GM12878 (cell line): ENCODE measurements around the gene CLPX. TPM values are rescaled to one million over a fixed set of nuclear protein-coding genes. Genes with fewer than 3 reads are reported as not detected.

ENCODE experiments used
- ASH2L ChIP-seq: fragments of 300-600, 200-600 bp; sonication (generic); IDR thresholded peaks from 2 replicates; pipeline ENCODE4 v1.6.1; 2017; ENCODE audit warnings: low read depth, mild to moderate bottlenecking, borderline replicate concordance
- ATF7 ChIP-seq: fragments of 450-650 bp; IDR thresholded peaks from 2 replicates; pipeline ENCODE4 v1.6.1; 2016; ENCODE audit warnings: low read depth, mild to moderate bottlenecking
- BMI1 ChIP-seq: fragments of 450-650 bp; IDR thresholded peaks from 2 replicates; pipeline ENCODE4 v1.6.1; 2016; ENCODE audit warnings: mild to moderate bottlenecking, moderate library complexity, borderline replicate concordance
- E2F4 ChIP-seq: IDR thresholded peaks from 2 replicates; pipeline ENCODE4 v1.6.1; 2012; ENCODE audit warnings: low read depth, low read length, improper control_type of control experiment
- EED ChIP-seq: sonication (generic); IDR thresholded peaks from 2 replicates; pipeline ENCODE4 v1.6.1; 2016; ENCODE audit warnings: antibody characterized with exemption, low read depth
- ELK1 ChIP-seq: IDR thresholded peaks from 2 replicates; pipeline ENCODE4 v1.6.1; 2012; ENCODE audit warnings: low read depth, low read length, improper control_type of control experiment
- HDGF ChIP-seq: fragments of 450-650 bp; IDR thresholded peaks from 2 replicates; pipeline ENCODE4 v1.6.1; 2016; ENCODE audit warnings: antibody characterized with exemption
- MAX ChIP-seq: IDR thresholded peaks from 2 replicates; pipeline ENCODE4 v1.6.1; 2012; ENCODE audit warnings: low read depth, low read length, improper control_type of control experiment
- MTA3 ChIP-seq: IDR thresholded peaks from 2 replicates; pipeline ENCODE4 v1.6.1; 2012; ENCODE audit warnings: low read length, inconsistent platforms, borderline replicate concordance
- NBN ChIP-seq: fragments of 450-650 bp; IDR thresholded peaks from 2 replicates; pipeline ENCODE4 v1.6.1; 2016
- NFYA ChIP-seq: IDR thresholded peaks from 2 replicates; pipeline ENCODE4 v1.6.1; 2011; ENCODE audit warnings: low read depth, mild to moderate bottlenecking, low read length, improper control_type of control experiment, borderline replicate concordance
- PBX3 ChIP-seq: IDR thresholded peaks from 2 replicates; pipeline ENCODE4 v1.6.1; 2011; ENCODE audit warnings: mild to moderate bottlenecking, low read depth, low read length, moderate library complexity; ENCODE audit not compliant: insufficient replicate concordance
- POLR2AphosphoS2 ChIP-seq: IDR thresholded peaks from 2 replicates; pipeline ENCODE4 v1.6.1; 2011; ENCODE audit warnings: low read depth, mild to moderate bottlenecking, low read length, improper control_type of control experiment, moderate library complexity
- POU2F2 ChIP-seq: IDR thresholded peaks from 3 replicates; pipeline ENCODE4 v1.6.1; 2011; ENCODE audit warnings: low read depth, mild to moderate bottlenecking, low read length, borderline replicate concordance
- RAD21 ChIP-seq: IDR thresholded peaks from 2 replicates; pipeline ENCODE4 v1.6.1; 2011; ENCODE audit warnings: mild to moderate bottlenecking, low read depth, low read length, moderate library complexity; ENCODE audit not compliant: insufficient read depth
- RBBP5 ChIP-seq: fragments of 200-600 bp; sonication (generic); conservative IDR thresholded peaks from 2 replicates; pipeline ENCODE4 v1.6.1; 2016
- STAT1 ChIP-seq: fragments of 450-650 bp; conservative IDR thresholded peaks from 2 replicates; pipeline ENCODE4 v1.6.1; 2014; ENCODE audit warnings: antibody characterized with exemption, mild to moderate bottlenecking
- YY1 ChIP-seq: IDR thresholded peaks from 2 replicates; pipeline ENCODE4 v1.6.1; 2011; ENCODE audit warnings: low read depth, mild to moderate bottlenecking, low read length
- ZBED1 ChIP-seq: IDR thresholded peaks from 2 replicates; pipeline ENCODE4 v1.6.1; 2016; ENCODE audit warnings: borderline replicate concordance
- polyA plus RNA-seq, 11 experiments: library from polyadenylated mRNA; depleted of rRNA in 4 of 11; unstranded in 6 of 11; stranded (reverse) in 5 of 11; fragments of >200 nt; fragmentation: Nextera tagmentation in 4 of 11; fragmentation: Illumina TruSeq in 1 of 11; extraction: Ambion mirVana in 4 of 11; extraction: Trizol in 1 of 11; gene quantifications; 1 replicate in 1 of 11; 2 replicates in 10 of 11; pipeline versions ENCODE4 v1.2.1 to v1.2.3, GENCODE V29; 2011 to 2016; ENCODE audit warnings: inconsistent platforms in 2 of 11, missing spikeins in 2 of 11, low read depth in 1 of 11
- total RNA-seq, 4 experiments: library from RNA; depleted of rRNA in 3 of 4; stranded (reverse); fragments of >200 nt in 3 of 4; fragmentation: Illumina TruSeq in 1 of 4; extraction: Trizol in 1 of 4; gene quantifications; 2 replicates each; pipeline versions ENCODE4 v1.2.1 to v1.2.3, GENCODE V29; 2013 to 2021
- TF ChIP-seq, protein P1 (sequence below): IDR thresholded peaks from 2 replicates; pipeline ENCODE4 v1.6.1; 2011; ENCODE audit warnings: low read depth, mild to moderate bottlenecking, low read length, moderate library complexity, borderline replicate concordance; ENCODE audit errors: extremely low read depth
- TF ChIP-seq, protein P2 (sequence below), 3 experiments: IDR thresholded peaks in 2 of 3; conservative IDR thresholded peaks in 1 of 3; 2 replicates each; pipeline ENCODE4 v1.5.1; 2011; ENCODE audit warnings: low read depth in 3 of 3, low read length in 3 of 3, mild to moderate bottlenecking in 3 of 3, control low read depth in 2 of 3, moderate library complexity in 2 of 3, inconsistent platforms in 1 of 3, mixed read lengths in 1 of 3; ENCODE audit not compliant: control insufficient read depth in 2 of 3, insufficient read depth in 1 of 3; ENCODE audit errors: extremely low read depth in 1 of 3

CLPX gene
- total and polyA plus RNA-seq, 10 of the 15 experiments (the other 5 are each of a cell fraction or from before 2014, with no cell fraction given): 10.1 to 57.4 (median 31.3) TPM

- peak; percentile 58 for TF ChIP-seq PBX3
- TF ChIP-seq POU2F2: 0 out of 3 replicates have a peak, but pooled peaks have one; percentile 50
- peak; percentile 67 for TF ChIP-seq POLR2AphosphoS2
- peak; percentile 22; the same call in 1 of the 2 replicates for TF ChIP-seq ELK1
- TF ChIP-seq MTA3: no peak
- no peak for TF ChIP-seq ASH2L
- TF ChIP-seq YY1: peak; percentile 52
- no peak for TF ChIP-seq RBBP5
- TF ChIP-seq STAT1: no peak
- no peak; the same call in 1 of the 2 replicates for TF ChIP-seq ATF7
- TF ChIP-seq ZBED1: no peak
- peak; percentile 39; the same call in 1 of the 2 replicates for TF ChIP-seq HDGF
- TF ChIP-seq, protein P1, sequence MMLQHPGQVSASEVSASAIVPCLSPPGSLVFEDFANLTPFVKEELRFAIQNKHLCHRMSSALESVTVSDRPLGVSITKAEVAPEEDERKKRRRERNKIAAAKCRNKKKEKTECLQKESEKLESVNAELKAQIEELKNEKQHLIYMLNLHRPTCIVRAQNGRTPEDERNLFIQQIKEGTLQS: no peak
- TF ChIP-seq, protein P2, sequence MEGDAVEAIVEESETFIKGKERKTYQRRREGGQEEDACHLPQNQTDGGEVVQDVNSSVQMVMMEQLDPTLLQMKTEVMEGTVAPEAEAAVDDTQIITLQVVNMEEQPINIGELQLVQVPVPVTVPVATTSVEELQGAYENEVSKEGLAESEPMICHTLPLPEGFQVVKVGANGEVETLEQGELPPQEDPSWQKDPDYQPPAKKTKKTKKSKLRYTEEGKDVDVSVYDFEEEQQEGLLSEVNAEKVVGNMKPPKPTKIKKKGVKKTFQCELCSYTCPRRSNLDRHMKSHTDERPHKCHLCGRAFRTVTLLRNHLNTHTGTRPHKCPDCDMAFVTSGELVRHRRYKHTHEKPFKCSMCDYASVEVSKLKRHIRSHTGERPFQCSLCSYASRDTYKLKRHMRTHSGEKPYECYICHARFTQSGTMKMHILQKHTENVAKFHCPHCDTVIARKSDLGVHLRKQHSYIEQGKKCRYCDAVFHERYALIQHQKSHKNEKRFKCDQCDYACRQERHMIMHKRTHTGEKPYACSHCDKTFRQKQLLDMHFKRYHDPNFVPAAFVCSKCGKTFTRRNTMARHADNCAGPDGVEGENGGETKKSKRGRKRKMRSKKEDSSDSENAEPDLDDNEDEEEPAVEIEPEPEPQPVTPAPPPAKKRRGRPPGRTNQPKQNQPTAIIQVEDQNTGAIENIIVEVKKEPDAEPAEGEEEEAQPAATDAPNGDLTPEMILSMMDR (IDR thresholded peaks at IDR 0.05 in 2 of 3, conservative IDR thresholded peaks at IDR 0.05 in 1 of 3; ENCODE audit: control insufficient read depth in 2 of 3, extremely low read depth in 1 of 3, insufficient read depth in 1 of 3, low read depth in 3 of 3, low read length in 3 of 3): no peak
- TF ChIP-seq NBN: peak; percentile 49; the same call in 1 of the 2 replicates
- TF ChIP-seq E2F4: 0 out of 2 replicates have a peak, but pooled peaks have one; percentile 22
- no peak for TF ChIP-seq NFYA
- peak; percentile 62 for TF ChIP-seq MAX
- no peak for TF ChIP-seq BMI1
- TF ChIP-seq EED: 0 out of 2 replicates have a peak, but pooled peaks have one; percentile 21
- no peak for TF ChIP-seq RAD21
These were observed at the start of gene CLPX (continued) for GRCh38 chr15:65184868-65185717.
